NT2/D1 (cell line): ENCODE data around the gene PHTF1.

Experiments
- SUZ12 ChIP-seq: IDR thresholded peaks from 2 replicates; pipeline ENCODE4 v1.6.1; 2011; ENCODE audit not compliant: insufficient read length, insufficient read depth; ENCODE audit errors: extremely low read depth
- YY1 ChIP-seq: IDR thresholded peaks from 2 replicates; pipeline ENCODE4 v1.6.1; 2011; ENCODE audit not compliant: insufficient read length, insufficient read depth
- ZNF274 ChIP-seq: IDR thresholded peaks from 2 replicates; pipeline ENCODE4 v1.6.1; 2011; ENCODE audit warnings: mild to moderate bottlenecking, low read depth, low read length

GRCh38 chr1:113732802-113733201 is 26.5 kb downstream of the PHTF1 start:
- no peak for TF ChIP-seq ZNF274
- TF ChIP-seq YY1, result no peak
- TF ChIP-seq SUZ12, result no peak
